GM19455 (cell line): ENCODE measurements around the gene ADRA2B.
"Not testable (repeated sequence)": the region's sequence is repeated elsewhere in the genome, so short reads cannot be mapped to it uniquely, and the experiment has no call there.

ENCODE experiments used
- ATAC-seq: cut with Tn5 transposase; IDR thresholded peaks from one replicate; pipeline ENCODE4 v1.9.1; 2021; ENCODE audit not compliant: unreplicated experiment

The ADRA2B gene

GRCh38 chr2:96071087-96071976 is 45.0 kb downstream of the ADRA2B start:
- not testable (repeated sequence) for ATAC-seq

GRCh38 chr2:96070351-96070750 is 46.0 kb downstream of the ADRA2B start:
- ATAC-seq = not testable (repeated sequence)

GRCh38 chr2:96069878-96070277 is 46.5 kb downstream of the ADRA2B start:
- ATAC-seq = not testable (repeated sequence)

- ATAC-seq = not testable (repeated sequence)
These were observed 48.3 kb downstream of the ADRA2B start for GRCh38 chr2:96067902-96068581.

GRCh38 chr2:96067098-96067660 is 49.2 kb downstream of the ADRA2B start:
- not testable (repeated sequence) for ATAC-seq

GRCh38 chr2:96066511-96066910 is 49.9 kb downstream of the ADRA2B start:
- ATAC-seq = not testable (repeated sequence)

- ATAC-seq = not testable (repeated sequence)
These were observed 50.4 kb downstream of the ADRA2B start for GRCh38 chr2:96065954-96066353.

- no peak for ATAC-seq
These were observed 50.9 kb downstream of the ADRA2B start for GRCh38 chr2:96065381-96065930.

- ATAC-seq = not testable (repeated sequence)
These were observed 51.6 kb downstream of the ADRA2B start for GRCh38 chr2:96064760-96065159.

- not testable (repeated sequence) for ATAC-seq
These were observed 52.2 kb downstream of the ADRA2B start for GRCh38 chr2:96064047-96064675.

GRCh38 chr2:96063116-96063899 is 53.1 kb downstream of the ADRA2B start:
- ATAC-seq = not testable (repeated sequence)
